HG03280 (cell line): ENCODE measurements around the gene BMP10.

ENCODE experiments used
- ATAC-seq: cut with Tn5 transposase; IDR thresholded peaks from one replicate; pipeline ENCODE4 v1.9.1; 2021; ENCODE audit warnings: mild to moderate bottlenecking, moderate library complexity; ENCODE audit not compliant: unreplicated experiment

The BMP10 gene

GRCh38 chr2:68825866-68826265 is 45.3 kb downstream of the BMP10 start:
- ATAC-seq: no peak

GRCh38 chr2:68824831-68825230 is 46.4 kb downstream of the BMP10 start:
- no peak for ATAC-seq

- ATAC-seq: no peak
Measured at GRCh38 chr2:68822207-68822872, 48.9 kb downstream of the BMP10 start.

- ATAC-seq: no peak
Measured at GRCh38 chr2:68819556-68819955, 51.6 kb downstream of the BMP10 start.

GRCh38 chr2:68817306-68817705 is 53.9 kb downstream of the BMP10 start:
- no peak for ATAC-seq
